Endothelial cell of umbilical vein (primary cell): ENCODE results near the gene NDUFA12. TPM values are rescaled to one million over a fixed set of nuclear protein-coding genes. Genes with fewer than 3 reads are reported as not detected.

Source experiments
- BruUV-seq: library from RNA; stranded (reverse); fragments of 400-500 nt; replicated peaks from 2 replicates; lab custom pipeline; 2021; lab: Mats Ljungman, UMichigan
- CTCF ChIA-PET: fragments of 300-600, 350-600 bp; sonication (Branson Sonifier 250); formaldehyde crosslinking; loops from one replicate; lab custom pipeline; 2021; ENCODE audit warnings: antibody characterized with exemption, inconsistent platforms; lab: Charles Lee
- POLR2A ChIA-PET: fragments of 300-600, 350-600 bp; sonication (Branson Sonifier 250); formaldehyde crosslinking; loops from one replicate; lab custom pipeline; 2021; ENCODE audit warnings: antibody characterized with exemption, inconsistent platforms; lab: Charles Lee
- DNase-seq: peaks from one replicate; pipeline ENCODE4 v3.0.0-alpha.2; 2011; ENCODE audit warnings: low read depth, low spot score
- FAIRE-seq: peaks from 2 replicates; lab custom pipeline; 2011; peaks lifted over from hg19 to GRCh38; lab: Jason Lieb, UNC
- H2AFZ ChIP-seq: 2 replicates; pipeline ENCODE4 v1.6.0; 2012; ENCODE audit warnings: low read depth, low read length, control low read depth, inconsistent platforms
- H3K27ac ChIP-seq: 2 replicates; pipeline ENCODE4 v1.5.1; 2011; ENCODE audit warnings: low read depth, mild to moderate bottlenecking, control low read depth, low read length, moderate library complexity; ENCODE audit not compliant: insufficient read depth
- H3K27me3 ChIP-seq, 2 experiments: 2 replicates each; pipeline versions ENCODE4 v1.6.0 to v1.6.1; 2011; ENCODE audit warnings: low read length in 2 of 2, mixed read lengths in 1 of 2; ENCODE audit not compliant: control insufficient read depth in 2 of 2, insufficient read depth in 2 of 2
- H3K36me3 ChIP-seq, 2 experiments: 2 replicates in 1 of 2; 3 replicates in 1 of 2; pipeline ENCODE4 v1.5.1; 2011; ENCODE audit warnings: low read length in 2 of 2, mild to moderate bottlenecking in 1 of 2, moderate library complexity in 1 of 2; ENCODE audit not compliant: control insufficient read depth in 2 of 2, insufficient read depth in 2 of 2; ENCODE audit errors: extremely low read depth in 1 of 2
- H3K4me1 ChIP-seq: 3 replicates; pipeline ENCODE4 v1.5.1; 2011; ENCODE audit warnings: mild to moderate bottlenecking, low read length; ENCODE audit not compliant: control insufficient read depth, insufficient read depth; ENCODE audit errors: extremely low read depth
- H3K4me2 ChIP-seq: 2 replicates; pipeline ENCODE4 v1.6.1; 2011; ENCODE audit warnings: low read length, control low read depth, mixed read lengths; ENCODE audit not compliant: insufficient read depth
- H3K4me3 ChIP-seq, 3 experiments: fragments of 200-600 bp in 1 of 3; sonication (generic), shearing (Covaris generic) in 1 of 3; replicated peaks in 1 of 3; 2 replicates each; pipeline ENCODE4 v1.5.1; 2011 to 2016; ENCODE audit warnings: control low read depth in 3 of 3, low read length in 3 of 3, mild to moderate bottlenecking in 2 of 3, inconsistent platforms in 1 of 3, low read depth in 1 of 3, moderate library complexity in 1 of 3; ENCODE audit not compliant: insufficient read depth in 1 of 3
- H3K79me2 ChIP-seq: 2 replicates; pipeline ENCODE4 v1.6.0; 2012; ENCODE audit warnings: low read length, inconsistent platforms; ENCODE audit not compliant: control insufficient read depth, insufficient read depth
- H3K9ac ChIP-seq: replicated peaks from 2 replicates; pipeline ENCODE3; 2011; ENCODE audit warnings: low read length, control low read depth; ENCODE audit not compliant: insufficient read depth; ENCODE audit errors: extremely low read depth
- H3K9me1 ChIP-seq: replicated peaks from 3 replicates; pipeline ENCODE4 v1.6.0; 2011; ENCODE audit warnings: mild to moderate bottlenecking, low read length; ENCODE audit not compliant: control insufficient read depth, insufficient read depth; ENCODE audit errors: extremely low read depth
- H3K9me3 ChIP-seq: replicated peaks from 2 replicates; pipeline ENCODE4 v1.5.1; 2012; ENCODE audit warnings: low read length, inconsistent platforms; ENCODE audit not compliant: control insufficient read depth, insufficient read depth
- H4K20me1 ChIP-seq: replicated peaks from 2 replicates; pipeline ENCODE3; 2011; ENCODE audit warnings: mild to moderate bottlenecking, low read length; ENCODE audit not compliant: control insufficient read depth, insufficient read depth; ENCODE audit errors: extremely low read depth
- FOS ChIP-seq: IDR thresholded peaks from 2 replicates; pipeline ENCODE4 v1.6.1; 2011; ENCODE audit warnings: mild to moderate bottlenecking, low read length, moderate library complexity, borderline replicate concordance; ENCODE audit not compliant: insufficient read depth
- MYC ChIP-seq: IDR thresholded peaks from one replicate; pipeline ENCODE4 v1.6.1; 2011; ENCODE audit warnings: mild to moderate bottlenecking, low read depth, low read length
- dilution Hi-C: fragments of 300-500 bp; cut with MboI; formaldehyde crosslinking; loops from one replicate; pipeline ENCODE4 v1.15.0; 2019; ENCODE audit warnings: low sequenced_read_pairs; ENCODE audit not compliant: extremely low pct_ligation_motif_present
- intact Hi-C: fragments of 100-400 bp; cut with micrococcal nuclease; formaldehyde crosslinking; loops from one replicate; pipeline ENCODE4 v1.10.0; 2022
- polyA plus RNA-seq, 4 experiments: library from polyadenylated mRNA; depleted of rRNA in 3 of 4; stranded (reverse) in 3 of 4; unstranded in 1 of 4; fragments of >200 nt; gene quantifications; 2 replicates each; pipeline versions ENCODE4 v1.2.1 to v1.2.3, GENCODE V29; 2011 to 2012; ENCODE audit warnings: missing spikeins in 1 of 4
- total RNA-seq: library from RNA; stranded (reverse); gene quantifications from 2 replicates; pipeline ENCODE4 v1.2.3, GENCODE V29; 2021

NDUFA12 gene
- total and polyA plus RNA-seq, 2 donors (not counting 3 experiments of a cell fraction or from before 2014, with no cell fraction given), result 126 to 184 TPM

DNA sequence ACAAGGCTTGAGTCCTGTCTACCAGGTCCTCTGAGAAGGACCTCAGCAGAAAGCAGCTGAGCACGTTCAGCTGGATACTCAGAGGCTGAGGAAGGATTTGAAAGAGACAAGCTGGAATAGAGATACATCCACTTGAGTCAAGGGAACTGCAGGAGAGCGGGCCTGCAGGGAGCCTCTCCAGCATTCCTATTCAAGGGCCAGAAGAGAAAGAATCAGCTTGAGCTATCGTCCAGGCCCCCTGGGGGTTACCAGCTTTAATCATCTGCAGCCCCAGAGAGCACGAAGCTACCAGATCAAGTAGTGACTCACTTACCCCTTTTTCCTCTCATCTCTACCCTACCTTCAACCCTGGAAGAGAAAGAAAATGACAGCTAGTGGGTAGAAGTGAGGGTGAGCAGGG, 80.9 kb downstream of the NDUFA12 start:
- intact Hi-C loops (no loop called here), dilution Hi-C loops (no loop called here)
- H3K4me3 ChIP-seq, result no peak overlapping the region
- H3K4me2 ChIP-seq, result no peak overlapping the region
- H3K27ac ChIP-seq, result no peak overlapping the region
- DNase-seq, result no peak
- ChIA-PET CTCF (no interaction called here), POLR2A (no interaction called here)
- H3K79me2 ChIP-seq, result no peaks in the 10 kb centered on the region
- H3K9me1 ChIP-seq, result no peaks in the 10 kb centered on the region
- no peaks in the 10 kb centered on the region for H3K9me3 ChIP-seq
- H3K9ac ChIP-seq, result no peak overlapping the region
- H3K36me3 ChIP-seq, result no peaks in the 10 kb centered on the region
- no peaks in the 10 kb centered on the region for H3K27me3 ChIP-seq
- H3K4me1 ChIP-seq, result no peaks in the 10 kb centered on the region
- H4K20me1 ChIP-seq, result no peaks in the 10 kb centered on the region
- no peak overlapping the region for H2AFZ ChIP-seq
- FAIRE-seq, result no peak
- BruUV-seq, result no TSS peak
- no peak for TF ChIP-seq FOS
- TF ChIP-seq MYC, result no peak

Other genes with a start within 250 kb of the NDUFA12 start
- 36.3 and 37.7 TPM in 2 replicates for gene NR2C1, start 69.9 kb upstream of the NDUFA12 start, total RNA-seq
- 15.6 and 21.0 TPM in 2 replicates for gene NR2C1, start 69.9 kb upstream of the NDUFA12 start, polyA plus RNA-seq
- gene FGD6, start 213.8 kb upstream of the NDUFA12 start, total RNA-seq, result 14.0 and 17.8 TPM in 2 replicates
- 5.7 and 5.9 TPM in 2 replicates for gene FGD6, start 213.8 kb upstream of the NDUFA12 start, polyA plus RNA-seq
- 85.2 and 91.3 TPM in 2 replicates for gene VEZT, start 214.1 kb upstream of the NDUFA12 start, total RNA-seq
- gene VEZT, start 214.1 kb upstream of the NDUFA12 start, polyA plus RNA-seq, result 53.3 and 57.8 TPM in 2 replicates